Activated CD4-positive, alpha-beta T cell treated with anti-CD3 and anti-CD28 coated beads, Interleukin-2, amount 50 U/mL, for 4 hours (primary cell): ENCODE results near the gene EPB41L5.
"Not testable (repeated sequence)": the region's sequence is repeated elsewhere in the genome, so short reads cannot be mapped to it uniquely, and the experiment has no call there.

Experiments
- DNase-seq, 2 experiments: peaks; one replicate each; pipeline ENCODE4 v3.0.0-alpha.2; 2020

The EPB41L5 gene

GRCh38 chr2:120148229-120148628 is 135.4 kb downstream of the EPB41L5 start:
- no peak for DNase-seq

- no peak for DNase-seq
These were observed 135.8 kb downstream of the EPB41L5 start for GRCh38 chr2:120148669-120149068.

GRCh38 chr2:120149406-120149805 is 136.5 kb downstream of the EPB41L5 start:
- DNase-seq, result no peak

GRCh38 chr2:120150040-120150482 is 137.2 kb downstream of the EPB41L5 start:
- DNase-seq, result no peak

GRCh38 chr2:120155308-120155707 is 142.4 kb downstream of the EPB41L5 start:
- no peak for DNase-seq

- not testable (repeated sequence) for DNase-seq
These were observed 145.8 kb downstream of the EPB41L5 start for GRCh38 chr2:120158658-120159057.

- DNase-seq, result no peak
These were observed 148.3 kb downstream of the EPB41L5 start for GRCh38 chr2:120161190-120161589.

- no peak for DNase-seq
These were observed 149.8 kb downstream of the EPB41L5 start for GRCh38 chr2:120162716-120163115.

GRCh38 chr2:120167272-120167671 is 154.4 kb downstream of the EPB41L5 start:
- no peak for DNase-seq

- no peak for DNase-seq
These were observed 156.1 kb downstream of the EPB41L5 start for GRCh38 chr2:120169020-120169419.

- no peak for DNase-seq
These were observed 162.2 kb downstream of the EPB41L5 start for GRCh38 chr2:120174963-120175581.

- DNase-seq, result no peak
These were observed 163.6 kb downstream of the EPB41L5 start for GRCh38 chr2:120176526-120176925.

- DNase-seq, result peak; percentile 72
These were observed 164.2 kb downstream of the EPB41L5 start for GRCh38 chr2:120177001-120177621.

GRCh38 chr2:120177973-120178372 is 165.1 kb downstream of the EPB41L5 start:
- DNase-seq, result no peak

GRCh38 chr2:120179396-120179795 is 166.5 kb downstream of the EPB41L5 start:
- no peak for DNase-seq

- no peak for DNase-seq
These were observed 167.2 kb downstream of the EPB41L5 start for GRCh38 chr2:120180066-120180465.

- DNase-seq, result no peak
These were observed 169.2 kb downstream of the EPB41L5 start for GRCh38 chr2:120182019-120182560.

GRCh38 chr2:120189189-120189588 is 176.3 kb downstream of the EPB41L5 start:
- DNase-seq, result no peak

GRCh38 chr2:120192280-120192679 is 179.4 kb downstream of the EPB41L5 start:
- no peak for DNase-seq

- no peak for DNase-seq
These were observed 182.7 kb downstream of the EPB41L5 start for GRCh38 chr2:120195553-120195952.

GRCh38 chr2:120199817-120200459 is 187.1 kb downstream of the EPB41L5 start:
- not testable (repeated sequence) for DNase-seq

GRCh38 chr2:120203251-120204021 is 190.6 kb downstream of the EPB41L5 start:
- no peak for DNase-seq

- no peak for DNase-seq
These were observed 191.1 kb downstream of the EPB41L5 start for GRCh38 chr2:120204022-120204405.
